K562 (cell line): ENCODE measurements around the gene AFAP1. TPM values are rescaled to one million over a fixed set of nuclear protein-coding genes. Genes with fewer than 3 reads are reported as not detected.

Experiments
- ATAC-seq: fragments of 200-7000 bp; cut with Tn5 transposase; 3 replicates; pipeline ENCODE4 v1.9.1; 2020; ENCODE audit warnings: moderate library complexity
- BruUV-seq: library from RNA; stranded (reverse); fragments of 400-500 nt; replicated peaks from 2 replicates; lab custom pipeline; 2021; lab: Mats Ljungman, UMichigan
- CTCF ChIA-PET: fragments of 300-600 bp; formaldehyde crosslinking; extraction: SDS; loops from one replicate; lab custom pipeline; 2021; ENCODE audit warnings: low intra/inter-chr PET ratio; lab: Yijun Ruan, JAX
- POLR2A ChIA-PET: fragments of 300-600, 350-650 bp; sonication (Branson Sonifier 250); formaldehyde crosslinking; extraction: SDS; loops from one replicate; lab custom pipeline; 2021; ENCODE audit warnings: antibody characterized with exemption, inconsistent platforms; lab: Yijun Ruan, JAX
- DNase-seq, 4 experiments: peaks; one replicate each; pipeline versions ENCODE4 v3.0.0 to v3.0.0-alpha.2; 2011 to 2018; ENCODE audit warnings: low spot score in 3 of 4, mixed read lengths in 3 of 4; ENCODE audit errors: extremely low read depth in 1 of 4
- FAIRE-seq: peaks from 2 replicates; lab custom pipeline; 2011; peaks lifted over from hg19 to GRCh38; lab: Jason Lieb, UNC
- H2AFZ ChIP-seq: 2 replicates; pipeline ENCODE4 v1.6.0; 2011; ENCODE audit warnings: low read depth, low read length, control low read depth, inconsistent platforms
- H3K27ac ChIP-seq: fragments of 200-600 bp; 3 replicates; pipeline ENCODE4 v1.8.0; 2011; ENCODE audit warnings: low read depth, mild to moderate bottlenecking, control low read depth, inconsistent platforms, low read length, moderate library complexity, mixed read lengths; ENCODE audit errors: extremely low read depth
- H3K27me3 ChIP-seq, 2 experiments: fragments of 300-600 bp in 1 of 2; 2 replicates in 1 of 2; 3 replicates in 1 of 2; pipeline versions ENCODE4 v1.6.0 to v1.8.0; 2011; ENCODE audit warnings: inconsistent platforms in 2 of 2, low read length in 2 of 2, mild to moderate bottlenecking in 1 of 2, mixed read lengths in 1 of 2, moderate library complexity in 1 of 2; ENCODE audit not compliant: control insufficient read depth in 2 of 2, insufficient read depth in 2 of 2
- H3K36me3 ChIP-seq: fragments of 300-600 bp; 3 replicates; pipeline ENCODE4 v1.8.0; 2011; ENCODE audit warnings: mild to moderate bottlenecking, low read length, inconsistent platforms; ENCODE audit not compliant: control insufficient read depth, insufficient read depth
- H3K4me1 ChIP-seq, 2 experiments: fragments of 200-600 bp in 1 of 2; replicated peaks in 1 of 2; 2 replicates in 1 of 2; 3 replicates in 1 of 2; pipeline versions ENCODE4 v1.5.1 to v1.8.0; 2011; ENCODE audit warnings: inconsistent platforms in 2 of 2, low read length in 2 of 2, mild to moderate bottlenecking in 1 of 2, mixed read lengths in 1 of 2, moderate library complexity in 1 of 2; ENCODE audit not compliant: control insufficient read depth in 2 of 2, insufficient read depth in 2 of 2
- H3K4me2 ChIP-seq: 2 replicates; pipeline ENCODE4 v1.6.1; 2011; ENCODE audit warnings: low read length, control low read depth, inconsistent platforms, mixed read lengths; ENCODE audit not compliant: insufficient read depth
- H3K4me3 ChIP-seq: fragments of 200-600 bp; sonication (generic), shearing (Covaris generic); 2 replicates; pipeline ENCODE4 v1.5.1; 2016; ENCODE audit warnings: control low read depth, inconsistent platforms
- H3K79me2 ChIP-seq: fragments of 200-600 bp; 3 replicates; pipeline ENCODE4 v1.8.0; 2011; ENCODE audit warnings: low read length, inconsistent platforms; ENCODE audit not compliant: control insufficient read depth, insufficient read depth
- H3K9ac ChIP-seq, 2 experiments: 2 replicates each; pipeline versions ENCODE4 v1.6.0 to v1.6.1; 2011; ENCODE audit warnings: low read depth in 2 of 2, low read length in 2 of 2, control low read depth in 1 of 2, inconsistent platforms in 1 of 2, mild to moderate bottlenecking in 1 of 2, mixed read lengths in 1 of 2; ENCODE audit not compliant: insufficient read depth in 1 of 2
- H3K9me1 ChIP-seq: one replicate; pipeline ENCODE4 v1.6.0; 2011; ENCODE audit warnings: inconsistent platforms, mild to moderate bottlenecking, low read length, moderate library complexity; ENCODE audit not compliant: control insufficient read depth, insufficient read depth
- H3K9me3 ChIP-seq: replicated peaks from 2 replicates; pipeline ENCODE4 v1.5.1; 2011; ENCODE audit warnings: low read depth, low read length, inconsistent platforms; ENCODE audit not compliant: control insufficient read depth, insufficient read depth
- H4K20me1 ChIP-seq: replicated peaks from 2 replicates; pipeline ENCODE4 v1.6.1; 2011; ENCODE audit warnings: low read length, inconsistent platforms, mixed read lengths; ENCODE audit not compliant: control insufficient read depth, insufficient read depth
- CREB5 ChIP-seq: fragments of 250-450 bp; sonication (Bioruptor Pico); IDR thresholded peaks from 2 replicates; pipeline ENCODE4 v1.5.0; 2020; ENCODE audit warnings: mild to moderate bottlenecking
- RBM39 ChIP-seq: fragments of 200-400 bp; formaldehyde crosslinking; optimal IDR thresholded peaks from 2 replicates; pipeline ENCODE3; 2018; ENCODE audit warnings: low read depth, low read length
- TAF9B ChIP-seq: fragments of 450-650 bp; IDR thresholded peaks from 2 replicates; pipeline ENCODE4 v1.6.1; 2018; ENCODE audit warnings: mild to moderate bottlenecking; ENCODE audit not compliant: partially characterized antibody
- ZFX ChIP-seq: sonication (generic); formaldehyde crosslinking; IDR thresholded peaks from 2 replicates; pipeline ENCODE4 v1.8.0; 2022; ENCODE audit warnings: mild to moderate bottlenecking, missing genetic modification reagents, moderate library complexity
- ZNF143 ChIP-seq: sonication (generic); formaldehyde crosslinking; IDR thresholded peaks from 2 replicates; pipeline ENCODE4 v1.9.0; 2022; ENCODE audit warnings: mild to moderate bottlenecking, missing genetic modification reagents
- ZNF444 ChIP-seq: fragments of 250-450 bp; sonication (Bioruptor Pico); IDR thresholded peaks from 2 replicates; pipeline ENCODE4 v1.4.0; 2020; ENCODE audit warnings: mild to moderate bottlenecking, moderate library complexity
- WGBS: fragments of 100-300 bp; shearing (Covaris generic); methylation state at CpG from one replicate; pipeline ENCODE4 v1.1.6; 2016; ENCODE audit warnings: low coverage, mixed read lengths; ENCODE audit not compliant: insufficient coverage; ENCODE audit errors: missing lambda C conversion rate; 5-methylcytosine and 5-hydroxymethylcytosine counted together
- in situ Hi-C: fragments of 300-500 bp; cut with MboI; formaldehyde crosslinking; loops from 4 replicates; pipeline ENCODE4 v1.15.0; 2018; ENCODE audit warnings: inconsistent platforms, mixed read lengths
- intact Hi-C: fragments of 100-400 bp; cut with micrococcal nuclease; formaldehyde crosslinking; loops from 2 replicates; pipeline ENCODE4 v1.14.2; 2022
- polyA plus RNA-seq, 8 experiments: library from polyadenylated mRNA; depleted of rRNA in 4 of 8; stranded (reverse) in 5 of 8; unstranded in 3 of 8; fragments of >200 nt; fragmentation: Nextera tagmentation in 2 of 8; fragmentation: Illumina TruSeq in 1 of 8; extraction: Ambion mirVana in 2 of 8; extraction: Trizol in 1 of 8; gene quantifications; 2 replicates each; pipeline versions ENCODE4 v1.2.1 to v1.2.3, GENCODE V29; 2011 to 2014; ENCODE audit warnings: inconsistent platforms in 1 of 8, missing spikeins in 1 of 8
- total RNA-seq, 7 experiments: library from RNA; depleted of rRNA in 6 of 7; stranded (reverse); fragments of >200 nt in 6 of 7; fragmentation: Illumina TruSeq in 2 of 7; extraction: Trizol in 2 of 7; gene quantifications; 2 replicates each; pipeline versions ENCODE4 v1.2.1 to v1.2.3, GENCODE V29; 2011 to 2021; ENCODE audit warnings: low replicate concordance in 1 of 7

AFAP1 gene
- total and polyA plus RNA-seq, 9 of the 15 experiments (the other 6 are each of a cell fraction or from before 2014, with no cell fraction given): 0.07 to 0.42 (median 0.12) TPM; not detected in 1

- H4K20me1 ChIP-seq: no peaks in the 10 kb centered on the region
- no peaks in the 10 kb centered on the region for H3K4me1 ChIP-seq
- intact Hi-C loops: no loop called here
- POLR2A ChIA-PET: interaction anchor here (1.2 kb wide), 1 partner anchor 9 kb away, joined by 3 read pairs; no protein-coding TSS in a partner anchor
- H3K36me3 ChIP-seq: no peaks in the 10 kb centered on the region
- no peak overlapping the region for H2AFZ ChIP-seq
- no peak overlapping the region for H3K4me2 ChIP-seq
- no peaks in the 10 kb centered on the region for H3K9me1 ChIP-seq
- H3K27me3 ChIP-seq: peaks cover 17 to 36% of the 10 kb centered on the region in 2 experiments; a peak in 4 of 5 replicates
- H3K4me3 ChIP-seq: no peak overlapping the region
- in situ Hi-C loops: no loop called here
- H3K79me2 ChIP-seq: no peaks in the 10 kb centered on the region
- FAIRE-seq: no peak
- 0% methylated on average over 12 of the region's 12 CpGs for WGBS
- no peak overlapping the region for H3K27ac ChIP-seq
- H3K9me3 ChIP-seq: no peaks in the 10 kb centered on the region; the same call in 1 of the 2 replicates
- no peak overlapping the region for H3K9ac ChIP-seq
- CTCF ChIA-PET: no interaction called here
- no peak for ATAC-seq
- TF ChIP-seq RBM39 (no peak), ZFX (CRISPR knock-in tag) (no peak), TAF9B (no peak), ZNF143 (CRISPR knock-in tag) (no peak), CREB5 (CRISPR knock-in tag) (no peak), ZNF444 (no peak)
- TF ChIP-seq, all 486 proteins: peak for 0
- no TSS peak for BruUV-seq
- no peak for DNase-seq
Observed at GRCh38 chr4:7894098-7894676, 45.5 kb downstream of the AFAP1 start.
